Activated naive CD4-positive, alpha-beta T cell treated with anti-CD3 and anti-CD28 coated beads, Interleukin-2, amount 10 ng/mL, durations not matched to agents 7 days and 5 days (primary cell): ENCODE results near the gene CBARP.

Experiments
- CTCF ChIA-PET: fragments of 350-600 bp; sonication (Branson Sonifier 250); formaldehyde crosslinking; loops from one replicate; lab custom pipeline; 2021; ENCODE audit warnings: antibody characterized with exemption; lab: Charles Lee
- DNase-seq: peaks from one replicate; pipeline ENCODE4 v3.0.0-alpha.2; 2020
- H3K27ac Mint-ChIP-seq: one replicate; pipeline ENCODE4 v1.8.0; 2021; ENCODE audit warnings: mild to moderate bottlenecking, moderate library complexity, mixed read lengths
- H3K27me3 Mint-ChIP-seq: one replicate; pipeline ENCODE4 v1.8.0; 2021; ENCODE audit warnings: mild to moderate bottlenecking, mixed read lengths
- H3K36me3 Mint-ChIP-seq: one replicate; pipeline ENCODE4 v1.8.0; 2021; ENCODE audit warnings: mixed read lengths
- H3K4me1 Mint-ChIP-seq: one replicate; pipeline ENCODE4 v1.8.0; 2021; ENCODE audit warnings: mixed read lengths
- H3K4me3 Mint-ChIP-seq: one replicate; pipeline ENCODE4 v1.8.0; 2021; ENCODE audit warnings: mild to moderate bottlenecking, moderate library complexity, mixed read lengths
- H3K9me3 Mint-ChIP-seq: one replicate; pipeline ENCODE4 v1.8.0; 2021; ENCODE audit warnings: mixed read lengths

The CBARP gene

DNA sequence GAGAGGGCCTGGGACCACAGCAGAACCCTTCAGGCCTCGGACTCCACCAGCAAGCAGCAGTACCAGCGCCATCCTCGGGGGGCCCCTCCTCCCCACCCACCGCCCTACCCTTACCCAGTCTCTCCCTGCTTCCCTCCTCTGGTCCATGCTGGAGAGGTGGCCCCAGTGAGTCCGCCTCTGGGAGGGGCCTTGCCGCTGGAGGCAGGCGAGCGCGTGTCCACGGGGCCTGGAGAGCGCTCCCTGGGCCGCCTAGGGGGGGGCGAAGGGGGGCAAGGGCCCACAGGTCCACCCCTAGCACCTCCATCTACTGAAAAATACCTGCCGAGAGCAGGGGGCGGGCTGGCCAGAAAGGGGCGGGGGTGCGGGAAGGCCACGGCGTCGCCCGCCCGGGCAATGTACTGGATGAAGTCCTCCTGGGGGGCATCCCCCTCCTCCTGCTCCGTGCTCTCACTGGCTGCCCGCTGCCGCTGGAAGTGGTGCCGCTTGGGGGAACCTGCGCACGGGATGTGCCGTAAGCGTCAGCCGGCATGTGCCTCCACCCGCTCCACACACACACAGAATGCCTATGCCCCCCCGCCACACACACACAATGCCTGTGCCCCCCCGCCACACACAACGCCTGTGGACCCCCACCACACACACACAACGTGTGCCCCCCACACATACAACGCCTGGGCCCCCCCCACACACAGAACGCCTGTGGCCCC is 6.9 kb downstream of the CBARP start:
- DNase-seq, result no peak
- H3K27ac Mint-ChIP-seq, result no peak overlapping the region
- no peaks in the 10 kb centered on the region for H3K4me1 Mint-ChIP-seq
- H3K9me3 Mint-ChIP-seq, result no peaks in the 10 kb centered on the region
- H3K36me3 Mint-ChIP-seq, result peaks cover 3% of the 10 kb centered on the region
- CTCF ChIA-PET, result no interaction called here
- H3K4me3 Mint-ChIP-seq, result no peak overlapping the region
- H3K27me3 Mint-ChIP-seq, result peaks cover 25% of the 10 kb centered on the region

DNA sequence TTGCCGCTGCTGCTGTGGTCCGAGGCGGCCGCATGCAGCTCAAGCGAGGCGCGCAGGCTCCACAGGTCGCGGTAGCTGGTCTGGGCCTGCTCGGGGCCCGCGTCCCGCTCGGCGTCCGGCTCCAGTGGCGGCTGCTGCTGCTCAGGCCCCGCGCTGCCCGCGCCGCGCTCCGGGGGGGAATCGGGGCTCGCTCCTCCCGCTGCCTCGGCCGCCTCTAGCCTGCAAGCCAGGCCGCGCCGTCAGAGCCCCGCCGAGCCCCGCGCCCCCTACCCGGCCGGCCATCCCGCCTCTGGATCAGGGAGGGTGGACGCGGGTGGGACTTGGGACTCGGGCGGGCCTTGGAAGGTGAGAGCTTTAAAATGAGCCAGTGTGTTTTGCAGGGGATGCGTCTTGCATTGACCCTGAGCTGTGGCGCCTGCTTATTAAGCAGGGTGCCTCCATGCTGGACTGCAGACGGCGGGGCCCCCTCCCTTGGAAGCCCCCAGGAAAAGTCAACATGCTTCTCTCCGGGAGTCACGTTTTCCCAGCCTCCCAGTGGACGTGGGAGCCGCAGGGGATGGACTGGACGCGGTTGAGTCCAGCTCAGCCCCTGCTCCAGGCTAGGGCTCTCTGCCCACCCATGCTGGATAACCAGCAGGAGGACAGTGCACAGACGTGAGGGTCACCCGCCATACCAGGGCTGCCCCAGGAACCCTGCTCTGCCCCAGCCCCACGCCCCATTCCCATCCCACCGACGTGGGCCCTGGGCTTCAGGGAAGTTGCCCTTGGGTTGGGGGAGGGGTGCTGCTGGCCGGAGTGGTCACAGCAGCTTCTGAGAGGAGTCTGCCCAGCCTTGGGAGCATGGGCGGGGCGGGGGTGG is 7.7 kb downstream of the CBARP start:
- CTCF ChIA-PET, result no interaction called here
- H3K27me3 Mint-ChIP-seq, result peaks cover 17% of the 10 kb centered on the region
- H3K9me3 Mint-ChIP-seq, result no peaks in the 10 kb centered on the region
- no peak overlapping the region for H3K4me3 Mint-ChIP-seq
- H3K36me3 Mint-ChIP-seq, result peaks cover 3% of the 10 kb centered on the region
- no peak overlapping the region for H3K27ac Mint-ChIP-seq
- no peaks in the 10 kb centered on the region for H3K4me1 Mint-ChIP-seq
- DNase-seq, result no peak

GRCh38 chr19:1229056-1229923 is 8.5 kb downstream of the CBARP start:
- H3K9me3 Mint-ChIP-seq, result no peaks in the 10 kb centered on the region
- no peak overlapping the region for H3K27ac Mint-ChIP-seq
- H3K27me3 Mint-ChIP-seq, result peaks cover 10% of the 10 kb centered on the region
- DNase-seq, result no peak
- CTCF ChIA-PET, result no interaction called here
- peaks cover 3% of the 10 kb centered on the region for H3K36me3 Mint-ChIP-seq
- H3K4me1 Mint-ChIP-seq, result no peaks in the 10 kb centered on the region
- no peak overlapping the region for H3K4me3 Mint-ChIP-seq

- H3K4me1 Mint-ChIP-seq, result no peaks in the 10 kb centered on the region
- no peak overlapping the region for H3K27ac Mint-ChIP-seq
- peaks cover under 1% of the 10 kb centered on the region for H3K27me3 Mint-ChIP-seq
- CTCF ChIA-PET, result no interaction called here
- H3K4me3 Mint-ChIP-seq, result no peak overlapping the region
- no peak for DNase-seq
- no peaks in the 10 kb centered on the region for H3K9me3 Mint-ChIP-seq
- peaks cover 3% of the 10 kb centered on the region for H3K36me3 Mint-ChIP-seq
These were observed 9.4 kb downstream of the CBARP start for GRCh38 chr19:1228161-1228957.

- no peaks in the 10 kb centered on the region for H3K9me3 Mint-ChIP-seq
- H3K4me3 Mint-ChIP-seq, result no peak overlapping the region
- H3K4me1 Mint-ChIP-seq, result no peaks in the 10 kb centered on the region
- no peaks in the 10 kb centered on the region for H3K27me3 Mint-ChIP-seq
- no peak overlapping the region for H3K27ac Mint-ChIP-seq
- peaks cover 3% of the 10 kb centered on the region for H3K36me3 Mint-ChIP-seq
- CTCF ChIA-PET, result no interaction called here
- DNase-seq, result no peak
These were observed 10.3 kb downstream of the CBARP start for GRCh38 chr19:1227304-1228054.

DNA sequence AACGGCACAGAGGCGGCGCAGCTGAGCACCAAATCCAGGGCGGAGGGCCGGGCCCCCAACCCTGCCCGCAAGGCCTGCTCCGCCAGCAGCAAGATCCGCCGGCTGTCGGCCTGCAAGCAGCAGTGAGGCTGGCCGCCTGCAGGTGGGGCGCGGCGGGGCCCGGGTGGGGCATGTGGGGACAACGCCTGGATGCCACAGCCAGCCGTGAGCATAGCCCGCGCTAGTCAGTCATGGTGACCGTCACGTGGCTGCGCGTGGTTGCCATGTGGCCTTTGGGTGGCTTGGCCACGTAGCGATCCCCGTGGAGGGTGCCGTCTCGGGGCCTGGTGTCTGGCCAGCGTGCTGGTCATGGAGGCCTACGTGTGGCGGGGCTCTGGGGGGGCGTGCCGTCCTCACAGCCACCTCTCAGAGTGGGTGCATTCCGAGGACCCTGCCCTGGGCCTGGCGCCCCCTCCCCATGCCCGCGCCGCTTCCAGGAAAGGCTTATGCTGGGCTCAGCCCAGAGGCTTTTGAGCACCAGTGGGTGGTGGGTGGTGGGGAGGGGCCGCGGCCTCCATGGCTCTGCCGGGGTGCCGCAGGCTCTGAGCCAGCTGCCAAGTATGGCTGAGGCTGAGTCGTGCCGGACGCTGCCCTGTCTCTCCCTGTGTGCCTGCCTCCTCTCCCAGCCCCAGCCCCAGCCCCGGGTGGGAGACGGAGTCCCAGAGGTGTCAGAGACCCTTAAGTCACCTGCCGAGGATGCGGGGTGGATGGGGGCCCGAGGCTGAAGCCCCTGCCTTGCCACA is 11.1 kb downstream of the CBARP start:
- no peaks in the 10 kb centered on the region for H3K4me1 Mint-ChIP-seq
- H3K36me3 Mint-ChIP-seq, result peaks cover 3% of the 10 kb centered on the region
- no peak for DNase-seq
- no peak overlapping the region for H3K27ac Mint-ChIP-seq
- no peaks in the 10 kb centered on the region for H3K27me3 Mint-ChIP-seq
- no peak overlapping the region for H3K4me3 Mint-ChIP-seq
- CTCF ChIA-PET, result no interaction called here
- no peaks in the 10 kb centered on the region for H3K9me3 Mint-ChIP-seq

DNA sequence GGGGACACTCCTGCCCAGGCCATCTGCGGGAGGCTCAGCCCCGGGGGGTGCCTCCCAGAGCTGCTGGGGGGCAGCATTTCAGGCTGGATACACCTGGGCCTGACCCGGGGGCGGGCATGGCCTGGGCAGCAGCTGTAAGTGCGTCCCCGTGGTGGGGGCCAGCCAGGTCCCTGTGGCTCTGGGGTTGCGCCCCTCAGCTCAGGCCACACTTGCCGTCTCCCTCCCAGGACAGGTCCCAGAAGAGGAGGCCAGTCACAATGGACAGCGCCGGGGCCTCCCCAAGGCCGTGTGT is 11.6 kb downstream of the CBARP start:
- Mint-ChIP-seq H3K27me3 (no peaks in the 10 kb centered on the region), H3K4me1 (no peaks in the 10 kb centered on the region), H3K27ac (no peak overlapping the region), H3K4me3 (no peak overlapping the region), H3K9me3 (no peaks in the 10 kb centered on the region), H3K36me3 (peaks cover 3% of the 10 kb centered on the region)
- DNase-seq, result no peak
- CTCF ChIA-PET, result no interaction called here

DNA sequence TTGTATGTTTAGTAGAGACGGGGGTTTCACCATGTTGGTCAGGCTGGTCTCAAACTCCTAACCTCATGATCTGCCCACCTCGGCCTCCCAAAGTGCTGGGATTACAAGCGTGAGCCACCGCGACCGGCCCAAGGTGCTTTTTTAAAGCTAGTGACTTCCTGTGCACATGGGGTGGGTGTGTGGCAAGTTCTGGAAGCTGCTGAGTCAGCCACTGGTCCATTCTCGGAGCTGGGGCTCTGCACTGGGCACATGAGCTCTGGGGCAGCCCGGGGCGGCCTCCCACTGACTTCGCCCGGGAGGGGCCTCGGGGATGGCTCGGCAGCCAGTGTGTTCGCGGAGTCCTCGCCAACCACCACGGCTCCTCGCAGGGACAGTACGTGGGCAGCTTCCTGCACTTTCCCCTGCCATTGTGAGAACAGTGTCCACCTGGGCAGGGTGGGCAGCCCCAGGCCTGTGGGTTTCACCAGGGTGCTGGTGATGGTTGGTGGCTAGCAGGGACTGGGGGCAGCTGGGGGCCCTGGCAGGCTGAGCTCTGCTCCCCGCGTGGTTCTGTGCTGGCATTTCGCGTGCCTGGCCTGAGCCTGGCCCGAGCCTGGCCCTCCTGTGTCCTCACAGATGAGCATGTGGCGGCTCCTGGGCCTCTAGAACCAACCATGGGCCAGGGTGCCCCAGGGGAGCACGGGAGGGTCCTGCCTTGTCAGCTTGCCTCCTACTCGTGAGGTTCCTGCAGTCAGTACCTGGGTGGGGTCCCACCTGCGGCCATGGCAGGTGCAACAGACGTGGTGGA is 12.2 kb downstream of the CBARP start:
- H3K36me3 Mint-ChIP-seq, result peaks cover 7% of the 10 kb centered on the region
- H3K9me3 Mint-ChIP-seq, result no peaks in the 10 kb centered on the region
- CTCF ChIA-PET, result no interaction called here

DNA sequence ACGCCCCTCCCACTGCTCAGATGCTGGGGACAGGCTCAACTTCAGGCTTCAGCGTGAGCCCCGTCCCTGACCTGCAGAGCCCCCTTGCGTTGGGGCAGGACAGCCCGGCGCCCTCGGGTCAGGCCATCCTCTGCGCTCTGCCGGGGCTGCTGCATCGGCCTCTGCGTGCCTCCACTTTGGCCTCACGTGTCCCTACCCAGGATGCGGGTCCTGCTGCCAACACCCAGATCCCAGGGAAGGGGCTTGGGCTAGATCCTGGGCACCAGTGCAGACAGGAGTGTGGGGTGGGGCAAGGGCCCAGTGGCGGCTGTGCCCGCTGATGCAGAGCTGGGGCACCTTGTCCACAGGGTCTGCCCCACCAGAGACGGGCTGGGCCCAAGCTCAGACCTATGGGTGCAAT is 13.0 kb downstream of the CBARP start:
- CTCF ChIA-PET, result no interaction called here

More for the DNA sequence above, 12.2 kb downstream of the CBARP start:
- DNase-seq, result no peak
- no peak overlapping the region for H3K27ac Mint-ChIP-seq
- H3K4me3 Mint-ChIP-seq, result no peak overlapping the region
- no peaks in the 10 kb centered on the region for H3K27me3 Mint-ChIP-seq
- H3K4me1 Mint-ChIP-seq, result no peaks in the 10 kb centered on the region

GRCh38 chr19:1224047-1224825 is 13.6 kb downstream of the CBARP start:
- H3K9me3 Mint-ChIP-seq, result no peaks in the 10 kb centered on the region
- no peak for DNase-seq
- no peak overlapping the region for H3K27ac Mint-ChIP-seq
- H3K4me3 Mint-ChIP-seq, result no peak overlapping the region
- H3K4me1 Mint-ChIP-seq, result no peaks in the 10 kb centered on the region
- H3K27me3 Mint-ChIP-seq, result no peaks in the 10 kb centered on the region
- CTCF ChIA-PET, result interaction anchor here (1.4 kb wide), 1 partner anchor 32 kb away, joined by 3 read pairs; no protein-coding TSS in a partner anchor
- peaks cover 7% of the 10 kb centered on the region for H3K36me3 Mint-ChIP-seq

More for the DNA sequence above, 13.0 kb downstream of the CBARP start:
- H3K4me3 Mint-ChIP-seq, result no peak overlapping the region
- no peaks in the 10 kb centered on the region for H3K4me1 Mint-ChIP-seq
- no peak for DNase-seq
- H3K27me3 Mint-ChIP-seq, result no peaks in the 10 kb centered on the region
- no peak overlapping the region for H3K27ac Mint-ChIP-seq
- H3K9me3 Mint-ChIP-seq, result no peaks in the 10 kb centered on the region
- H3K36me3 Mint-ChIP-seq, result peaks cover 7% of the 10 kb centered on the region

DNA sequence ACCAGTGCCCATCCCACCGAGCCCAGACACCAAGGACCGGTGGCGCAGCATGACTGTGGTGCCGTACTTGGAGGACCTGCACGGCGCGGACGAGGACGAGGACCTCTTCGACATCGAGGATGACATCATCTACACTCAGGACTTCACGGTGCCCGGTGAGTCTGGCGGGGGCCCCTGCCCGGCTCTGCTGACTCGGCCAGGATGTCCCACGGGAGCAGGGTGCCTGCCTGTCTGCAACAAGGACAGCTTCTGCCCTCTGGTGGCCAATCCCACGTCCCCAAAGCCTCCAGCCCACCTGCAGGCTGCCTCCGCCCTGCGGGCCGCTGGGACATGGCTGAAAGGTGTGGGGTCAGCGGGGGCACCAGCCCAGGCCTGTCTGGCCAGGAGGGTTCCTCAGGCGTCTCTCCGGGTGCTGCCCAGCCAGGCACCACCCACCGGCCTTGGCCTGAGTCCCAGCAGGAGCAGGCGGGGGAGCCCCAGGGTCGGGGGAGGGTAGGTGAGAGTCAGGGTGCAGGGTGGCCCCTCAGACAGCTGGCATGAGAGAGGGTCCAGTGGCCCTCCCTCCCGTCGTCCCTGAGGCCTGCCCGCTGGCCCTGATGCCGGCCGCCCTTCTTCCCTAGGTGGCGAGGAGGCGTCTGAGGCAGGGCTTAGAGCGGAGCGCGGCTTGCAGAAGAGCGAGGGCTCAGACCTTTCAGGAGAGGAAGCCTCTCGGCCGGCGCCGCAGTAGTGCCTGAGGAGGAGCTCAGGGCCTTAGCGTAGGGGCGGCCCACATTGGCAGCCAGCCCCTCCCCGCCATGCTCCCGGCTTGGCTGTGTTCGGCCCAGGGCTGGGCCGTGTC is 14.6 kb downstream of the CBARP start:
- Mint-ChIP-seq H3K27ac (no peak overlapping the region), H3K27me3 (no peaks in the 10 kb centered on the region), H3K9me3 (no peaks in the 10 kb centered on the region), H3K36me3 (peaks cover 7% of the 10 kb centered on the region), H3K4me1 (no peaks in the 10 kb centered on the region), H3K4me3 (no peak overlapping the region)
- CTCF ChIA-PET, result interaction anchor here (1.4 to 1.7 kb wide), 3 partner anchors 9 to 111 kb away, joined by 3 read pairs; no protein-coding TSS in a partner anchor
- DNase-seq, result peak; percentile 63
